Astrocyte (in vitro differentiated cells and primary cell): ENCODE data around the gene TOP1. TPM values are rescaled to one million over a fixed set of nuclear protein-coding genes. Genes with fewer than 3 reads are reported as not detected.

ENCODE experiments used
- DNase-seq: peaks from one replicate; pipeline ENCODE4 v3.0.0-alpha.2; 2010; ENCODE audit warnings: low read depth
- FAIRE-seq: peaks from 2 replicates; lab custom pipeline; 2011; peaks lifted over from hg19 to GRCh38; lab: Jason Lieb, UNC
- H2AFZ ChIP-seq: 2 replicates; pipeline ENCODE4 v1.6.0; 2012; ENCODE audit warnings: low read depth, low read length, inconsistent platforms
- H3K27ac ChIP-seq: 2 replicates; pipeline ENCODE4 v1.5.1; 2011; ENCODE audit warnings: low read depth, low read length, inconsistent platforms
- H3K27me3 ChIP-seq: 2 replicates; pipeline ENCODE4 v1.6.0; 2011; ENCODE audit warnings: low read length, inconsistent platforms; ENCODE audit not compliant: insufficient read depth
- H3K36me3 ChIP-seq: 2 replicates; pipeline ENCODE4 v1.5.1; 2011; ENCODE audit warnings: low read length, inconsistent platforms; ENCODE audit not compliant: insufficient read depth
- H3K4me1 ChIP-seq: 2 replicates; pipeline ENCODE4 v1.5.1; 2011; ENCODE audit warnings: low read length, inconsistent platforms; ENCODE audit not compliant: insufficient read depth
- H3K4me2 ChIP-seq: 2 replicates; pipeline ENCODE4 v1.6.0; 2012; ENCODE audit warnings: low read length, inconsistent platforms
- H3K4me3 ChIP-seq: 2 replicates; pipeline ENCODE4 v1.5.1; 2011; ENCODE audit warnings: low read depth, mild to moderate bottlenecking, low read length, inconsistent platforms; ENCODE audit not compliant: insufficient read depth
- H3K79me2 ChIP-seq: 2 replicates; pipeline ENCODE4 v1.6.0; 2012; ENCODE audit warnings: mild to moderate bottlenecking, low read length, inconsistent platforms; ENCODE audit not compliant: insufficient read depth
- H3K9ac ChIP-seq: 2 replicates; pipeline ENCODE4 v1.6.0; 2012; ENCODE audit warnings: mild to moderate bottlenecking, low read length, inconsistent platforms
- H3K9me3 ChIP-seq: 2 replicates; pipeline ENCODE4 v1.5.1; 2012; ENCODE audit warnings: low read depth, mild to moderate bottlenecking, low read length, inconsistent platforms; ENCODE audit not compliant: insufficient read depth
- H4K20me1 ChIP-seq: 2 replicates; pipeline ENCODE4 v1.6.0; 2012; ENCODE audit warnings: low read length, inconsistent platforms; ENCODE audit not compliant: insufficient read depth
- H3K27ac Mint-ChIP-seq: one replicate; pipeline ENCODE4 v1.8.0; 2021; ENCODE audit warnings: mild to moderate bottlenecking, mixed read lengths; ENCODE audit not compliant: unreplicated experiment
- H3K27me3 Mint-ChIP-seq: one replicate; pipeline ENCODE4 v1.8.0; 2021; ENCODE audit warnings: low read depth, mixed read lengths; ENCODE audit not compliant: unreplicated experiment
- H3K36me3 Mint-ChIP-seq: one replicate; pipeline ENCODE4 v1.8.0; 2021; ENCODE audit warnings: low read depth, mixed read lengths; ENCODE audit not compliant: unreplicated experiment
- H3K4me1 Mint-ChIP-seq: one replicate; pipeline ENCODE4 v1.8.0; 2021; ENCODE audit warnings: low read depth, mixed read lengths; ENCODE audit not compliant: unreplicated experiment
- H3K4me3 Mint-ChIP-seq: one replicate; pipeline ENCODE4 v1.8.0; 2021; ENCODE audit warnings: mild to moderate bottlenecking, moderate library complexity, mixed read lengths; ENCODE audit not compliant: unreplicated experiment
- H3K9me3 Mint-ChIP-seq: one replicate; pipeline ENCODE4 v1.8.0; 2021; ENCODE audit warnings: mild to moderate bottlenecking, mixed read lengths; ENCODE audit not compliant: unreplicated experiment
- CTCF ChIP-seq: IDR thresholded peaks from 2 replicates; pipeline ENCODE4 v1.5.1; 2011; ENCODE audit warnings: low read depth, mild to moderate bottlenecking, inconsistent platforms, low read length, moderate library complexity; ENCODE audit not compliant: insufficient read depth
- EZH2 ChIP-seq: IDR thresholded peaks from 2 replicates; pipeline ENCODE4 v1.6.1; 2012; ENCODE audit warnings: mild to moderate bottlenecking, low read length, inconsistent platforms; ENCODE audit not compliant: insufficient read depth
- total RNA-seq: library from RNA; stranded (reverse); gene quantifications from 2 replicates; pipeline ENCODE4 v1.2.1, GENCODE V29; 2021

The TOP1 gene
- total RNA-seq, 1 donor from 2014 or later = 63.5 TPM

- no peak overlapping the region for H3K4me3 Mint-ChIP-seq
- H3K4me2 ChIP-seq = no peak overlapping the region
- H3K27me3 Mint-ChIP-seq = no peaks in the 10 kb centered on the region
- H3K9me3 Mint-ChIP-seq = no peaks in the 10 kb centered on the region
- FAIRE-seq = no peak
- H3K27me3 ChIP-seq = no peaks in the 10 kb centered on the region
- H3K36me3 Mint-ChIP-seq = peaks cover 56% of the 10 kb centered on the region
- H3K4me3 ChIP-seq = no peak overlapping the region
- peaks cover 2% of the 10 kb centered on the region for H3K4me1 Mint-ChIP-seq
- H3K9me3 ChIP-seq = no peaks in the 10 kb centered on the region
- TF ChIP-seq CTCF = no peak
- H3K27ac ChIP-seq = peak overlapping the region; percentile 25
- H3K27ac Mint-ChIP-seq = no peak overlapping the region
- peaks cover 6% of the 10 kb centered on the region for H3K4me1 ChIP-seq
- peaks cover 62% of the 10 kb centered on the region for H3K36me3 ChIP-seq
- H2AFZ ChIP-seq = no peak overlapping the region
- peaks cover 63% of the 10 kb centered on the region for H4K20me1 ChIP-seq
- H3K79me2 ChIP-seq = no peaks in the 10 kb centered on the region
- H3K9ac ChIP-seq = no peak overlapping the region
- DNase-seq = no peak
These were observed 140.6 kb downstream of the TOP1 start for GRCh38 chr20:41169162-41169690.

GRCh38 chr20:41169791-41170351 lies 141.2 kb downstream of the TOP1 start:
- Mint-ChIP-seq H3K36me3 (peaks cover 55% of the 10 kb centered on the region), H3K4me3 (no peak overlapping the region), H3K4me1 (peaks cover 8% of the 10 kb centered on the region), H3K27me3 (no peaks in the 10 kb centered on the region), H3K9me3 (no peaks in the 10 kb centered on the region), H3K27ac (no peak overlapping the region)
- FAIRE-seq (peak; percentile 62), DNase-seq (peak; percentile 67)
- H3K4me3 ChIP-seq = no peak overlapping the region
- no peaks in the 10 kb centered on the region for H3K9me3 ChIP-seq
- no peaks in the 10 kb centered on the region for H3K79me2 ChIP-seq
- H3K36me3 ChIP-seq = peaks cover 65% of the 10 kb centered on the region
- H3K4me2 ChIP-seq = no peak overlapping the region
- peaks cover 62% of the 10 kb centered on the region for H4K20me1 ChIP-seq
- H3K9ac ChIP-seq = peak overlapping the region; percentile 20
- H3K4me1 ChIP-seq = peaks cover 11% of the 10 kb centered on the region
- H2AFZ ChIP-seq = no peak overlapping the region
- no peak for TF ChIP-seq EZH2
- no peak for TF ChIP-seq CTCF
- H3K27me3 ChIP-seq = no peaks in the 10 kb centered on the region
- no peak overlapping the region for H3K27ac ChIP-seq

- Mint-ChIP-seq H3K9me3 (no peaks in the 10 kb centered on the region), H3K36me3 (peaks cover 51% of the 10 kb centered on the region), H3K4me1 (peaks cover 13% of the 10 kb centered on the region), H3K27ac (no peak overlapping the region), H3K27me3 (no peaks in the 10 kb centered on the region), H3K4me3 (no peak overlapping the region)
- Histone ChIP-seq H3K9me3 (no peaks in the 10 kb centered on the region), H3K79me2 (no peaks in the 10 kb centered on the region), H3K27ac (no peak overlapping the region), H4K20me1 (peaks cover 59% of the 10 kb centered on the region), H3K4me1 (peaks cover 13% of the 10 kb centered on the region), H2AFZ (no peak overlapping the region), H3K36me3 (peaks cover 59% of the 10 kb centered on the region), H3K27me3 (no peaks in the 10 kb centered on the region), H3K4me3 (no peak overlapping the region), H3K9ac (peak overlapping the region; percentile 20), H3K4me2 (no peak overlapping the region)
- no peak for TF ChIP-seq EZH2
- TF ChIP-seq CTCF = no peak
- no peak for DNase-seq
- FAIRE-seq = no peak
These were observed 141.9 kb downstream of the TOP1 start for GRCh38 chr20:41170386-41171105.
